ENCODE data around the gene LMNA.

- no peak for TF ChIP-seq EZH2 (IDR thresholded peaks at IDR 0.05; ENCODE audit: low read depth)
- TF ChIP-seq, protein P1, sequence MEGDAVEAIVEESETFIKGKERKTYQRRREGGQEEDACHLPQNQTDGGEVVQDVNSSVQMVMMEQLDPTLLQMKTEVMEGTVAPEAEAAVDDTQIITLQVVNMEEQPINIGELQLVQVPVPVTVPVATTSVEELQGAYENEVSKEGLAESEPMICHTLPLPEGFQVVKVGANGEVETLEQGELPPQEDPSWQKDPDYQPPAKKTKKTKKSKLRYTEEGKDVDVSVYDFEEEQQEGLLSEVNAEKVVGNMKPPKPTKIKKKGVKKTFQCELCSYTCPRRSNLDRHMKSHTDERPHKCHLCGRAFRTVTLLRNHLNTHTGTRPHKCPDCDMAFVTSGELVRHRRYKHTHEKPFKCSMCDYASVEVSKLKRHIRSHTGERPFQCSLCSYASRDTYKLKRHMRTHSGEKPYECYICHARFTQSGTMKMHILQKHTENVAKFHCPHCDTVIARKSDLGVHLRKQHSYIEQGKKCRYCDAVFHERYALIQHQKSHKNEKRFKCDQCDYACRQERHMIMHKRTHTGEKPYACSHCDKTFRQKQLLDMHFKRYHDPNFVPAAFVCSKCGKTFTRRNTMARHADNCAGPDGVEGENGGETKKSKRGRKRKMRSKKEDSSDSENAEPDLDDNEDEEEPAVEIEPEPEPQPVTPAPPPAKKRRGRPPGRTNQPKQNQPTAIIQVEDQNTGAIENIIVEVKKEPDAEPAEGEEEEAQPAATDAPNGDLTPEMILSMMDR (conservative IDR thresholded peaks at IDR 0.05): no peak
Measured at GRCh38 chr1:156065871-156066270, 48.6 kb upstream of the LMNA start.

Measured in PC-9 (cell line).